Endothelial cell of umbilical vein (primary cell): Measurements from ENCODE around the gene ADCY9.
"Not testable (repeated sequence)": the region's sequence is repeated elsewhere in the genome, so short reads cannot be mapped to it uniquely, and the experiment has no call there.

Experiments used
- CTCF ChIP-seq, 2 donors: IDR thresholded peaks; 1 replicate in 1 of 2; 2 replicates in 1 of 2; pipeline ENCODE4 v1.5.1; 2011; ENCODE audit warnings: low read length in 2 of 2, mild to moderate bottlenecking in 2 of 2, moderate library complexity in 2 of 2, control low read depth in 1 of 2, inconsistent platforms in 1 of 2, low read depth in 1 of 2; ENCODE audit not compliant: insufficient read depth in 1 of 2; ENCODE audit errors: extremely low read depth in 1 of 2
- GATA2 ChIP-seq: IDR thresholded peaks from 2 replicates; pipeline ENCODE4 v1.7.0; 2011; ENCODE audit warnings: low read depth, mild to moderate bottlenecking, moderate library complexity, mixed read lengths, low read length; ENCODE audit not compliant: insufficient read length, insufficient read depth
- JUN ChIP-seq: IDR thresholded peaks from 2 replicates; pipeline ENCODE4 v1.6.1; 2011; ENCODE audit warnings: borderline replicate concordance, low read depth; ENCODE audit not compliant: insufficient read length, insufficient read depth
- MAX ChIP-seq: IDR thresholded peaks from 2 replicates; pipeline ENCODE4 v1.6.1; 2011; ENCODE audit not compliant: insufficient read depth, insufficient read length
- MYC ChIP-seq: IDR thresholded peaks from one replicate; pipeline ENCODE4 v1.6.1; 2011; ENCODE audit warnings: mild to moderate bottlenecking, low read depth, low read length
- POLR2A ChIP-seq: IDR thresholded peaks from 2 replicates; pipeline ENCODE4 v1.6.1; 2012; ENCODE audit warnings: low read depth, mild to moderate bottlenecking, control low read depth, low read length
- POLR2AphosphoS5 ChIP-seq: IDR thresholded peaks from 2 replicates; pipeline ENCODE4 v1.6.1; 2012; ENCODE audit warnings: low read depth, mild to moderate bottlenecking, control low read depth, low read length, moderate library complexity; ENCODE audit not compliant: insufficient read depth

- TF ChIP-seq CTCF (IDR thresholded peaks at IDR 0.05; ENCODE audit: extremely low read depth in 1 of 2, insufficient read depth in 1 of 2, low read depth in 1 of 2, low read length in 2 of 2); POLR2A; MAX; MYC; GATA2; POLR2AphosphoS5; JUN: not testable (repeated sequence)
These were observed 43.1 kb downstream of the ADCY9 start for GRCh38 chr16:4073150-4073549.
